ENCODE results near the gene ST6GALNAC2.

The ST6GALNAC2 gene

DNA sequence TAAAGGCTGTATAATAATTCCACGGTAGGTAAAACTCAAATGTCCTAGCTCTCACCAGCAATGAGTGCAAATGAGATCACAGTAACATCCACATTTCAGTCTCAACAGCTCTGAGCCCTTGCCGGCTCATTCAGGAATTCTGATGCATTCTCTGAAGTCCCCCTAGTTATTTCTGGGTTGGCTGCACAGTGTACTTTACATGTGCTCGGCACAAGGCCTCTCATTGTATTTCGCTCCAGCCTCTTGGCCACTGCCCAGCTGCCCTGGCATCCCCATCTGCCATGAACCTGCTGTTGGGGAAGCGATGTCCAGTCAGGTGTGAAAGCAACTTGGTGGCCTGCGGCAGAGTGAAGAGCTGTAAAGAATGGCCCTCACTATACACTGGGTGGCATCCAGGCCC lies 31.5 kb downstream of the ST6GALNAC2 start:
- no peak for DNase-seq (ENCODE audit: low read depth)

GRCh38 chr17:76553178-76553908 lies 32.3 kb downstream of the ST6GALNAC2 start:
- DNase-seq (ENCODE audit: low read depth): no peak

DNA sequence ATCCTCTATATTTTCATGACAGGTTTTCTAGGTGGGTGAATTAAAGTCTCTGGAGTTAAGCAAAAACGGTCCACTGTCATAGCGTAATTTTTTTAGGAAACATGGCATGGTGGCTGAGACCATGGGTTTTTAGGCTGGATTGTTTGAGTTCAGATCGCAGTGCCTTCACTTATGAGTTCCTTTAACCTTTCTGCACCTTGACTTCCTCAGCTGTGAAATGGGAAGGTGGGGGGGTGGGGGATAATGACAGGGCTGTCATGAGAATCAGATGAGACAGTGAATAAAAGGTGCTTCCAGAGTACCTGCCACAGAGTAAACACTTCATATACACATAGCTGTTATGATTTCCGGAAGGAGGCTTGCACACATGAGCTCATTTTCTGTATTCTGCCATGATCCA lies 34.0 kb downstream of the ST6GALNAC2 start:
- no peak for DNase-seq (ENCODE audit: low read depth)

DNA sequence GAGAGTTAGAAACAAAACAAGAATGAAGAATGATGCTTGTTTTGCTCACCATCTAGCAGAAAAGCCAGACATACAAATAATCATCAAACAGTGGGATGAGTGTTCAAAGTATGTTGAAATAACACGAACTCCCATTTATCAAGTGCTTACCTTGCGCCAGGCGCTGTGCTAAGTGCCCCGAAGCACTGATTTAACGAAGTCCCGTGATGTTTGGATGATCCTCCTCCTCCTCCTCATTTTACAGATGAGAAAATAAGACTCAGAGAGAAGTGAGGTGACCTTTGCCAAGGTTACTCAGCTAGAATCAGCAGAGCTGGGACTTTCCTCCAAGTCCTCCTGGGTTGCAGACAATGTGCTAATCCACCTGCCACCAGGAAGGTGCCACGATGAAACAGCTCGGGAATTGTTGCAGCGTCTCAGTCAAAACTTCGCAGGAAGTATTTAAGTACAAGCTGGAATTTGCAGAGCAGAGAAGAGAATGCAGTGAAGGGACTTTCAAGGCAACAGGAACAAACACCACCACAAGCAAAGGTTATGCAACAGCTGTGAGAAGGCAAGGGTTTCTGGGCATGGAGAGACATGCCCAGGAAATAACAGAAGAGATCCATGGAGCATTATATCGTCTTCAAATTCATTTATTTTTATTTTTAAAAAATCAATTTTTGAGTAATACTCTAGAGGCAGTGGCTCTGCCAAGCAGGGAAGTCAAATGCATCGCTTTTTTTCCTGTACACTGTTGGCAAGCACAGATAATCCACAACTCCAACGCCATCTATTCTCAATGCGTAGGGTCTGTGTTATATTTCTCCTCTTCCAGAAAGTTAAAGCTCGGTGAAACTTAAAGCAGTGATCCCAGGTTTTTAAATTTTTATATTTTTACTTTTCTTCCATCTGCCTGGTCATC lies 34.7 kb downstream of the ST6GALNAC2 start:
- DNase-seq (ENCODE audit: low read depth): no peak

GRCh38 chr17:76549539-76549938 lies 36.1 kb downstream of the ST6GALNAC2 start:
- DNase-seq (ENCODE audit: low read depth): no peak

GRCh38 chr17:76549215-76549518 lies 36.5 kb downstream of the ST6GALNAC2 start:
- DNase-seq (ENCODE audit: low read depth): no peak

DNA sequence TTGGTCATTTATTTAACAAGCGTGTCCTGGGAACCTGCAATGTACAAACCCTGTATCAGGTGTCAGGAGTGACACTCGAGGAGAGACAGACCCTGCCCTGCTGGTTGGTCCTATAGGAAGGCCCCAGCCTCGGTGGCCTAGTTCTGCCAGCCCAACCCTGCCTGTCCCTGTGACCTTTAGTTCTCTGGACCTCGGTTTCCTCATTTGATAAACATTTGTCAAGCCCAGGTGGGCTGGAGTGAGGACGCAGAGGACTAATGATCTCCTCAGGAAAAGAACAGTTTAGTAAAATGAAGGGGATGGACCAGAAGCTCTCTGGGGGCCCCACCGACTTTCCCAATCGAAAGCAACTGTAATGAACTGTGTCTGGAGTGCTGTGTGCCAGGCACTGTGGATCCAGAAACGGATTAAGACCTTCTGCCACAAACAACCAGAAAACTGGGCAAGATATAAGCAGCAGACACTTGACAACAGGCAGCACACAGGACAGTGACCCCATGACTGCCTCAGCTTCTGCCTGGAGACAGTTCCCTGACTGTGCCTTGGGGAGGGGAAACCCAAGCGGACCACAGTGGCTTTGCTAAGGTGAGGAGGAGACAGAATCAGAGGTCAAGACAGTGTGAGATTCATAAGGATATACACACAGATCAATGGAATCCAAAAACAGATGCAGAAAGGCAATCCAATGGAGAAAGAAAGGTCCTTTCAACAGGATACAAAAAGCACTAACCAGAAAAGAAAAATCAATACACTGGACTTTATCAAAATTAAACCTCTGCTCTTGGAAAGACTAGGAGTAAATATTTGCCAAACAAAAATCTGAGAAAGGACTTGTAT lies 37.1 kb downstream of the ST6GALNAC2 start:
- no peak for DNase-seq (ENCODE audit: low read depth)

DNA sequence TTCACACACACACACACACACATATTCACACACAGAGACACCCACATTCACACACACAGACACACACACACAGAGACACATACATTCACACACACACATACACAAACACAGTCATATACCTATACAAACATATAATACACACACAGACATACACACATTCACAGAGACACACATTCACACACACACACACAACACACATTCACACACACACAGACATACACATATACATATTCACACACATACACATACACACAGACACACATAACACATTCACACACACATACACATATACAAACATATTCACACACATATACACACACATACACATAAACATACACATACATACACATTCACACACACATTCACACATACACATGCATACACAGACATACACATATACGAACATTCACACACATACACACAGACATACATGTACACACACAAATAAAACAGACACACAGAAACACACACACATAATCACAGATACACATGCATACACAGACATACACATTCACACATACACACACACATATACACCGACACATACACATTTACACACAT lies 37.9 kb downstream of the ST6GALNAC2 start:
- no peak for DNase-seq (ENCODE audit: low read depth)

DNA sequence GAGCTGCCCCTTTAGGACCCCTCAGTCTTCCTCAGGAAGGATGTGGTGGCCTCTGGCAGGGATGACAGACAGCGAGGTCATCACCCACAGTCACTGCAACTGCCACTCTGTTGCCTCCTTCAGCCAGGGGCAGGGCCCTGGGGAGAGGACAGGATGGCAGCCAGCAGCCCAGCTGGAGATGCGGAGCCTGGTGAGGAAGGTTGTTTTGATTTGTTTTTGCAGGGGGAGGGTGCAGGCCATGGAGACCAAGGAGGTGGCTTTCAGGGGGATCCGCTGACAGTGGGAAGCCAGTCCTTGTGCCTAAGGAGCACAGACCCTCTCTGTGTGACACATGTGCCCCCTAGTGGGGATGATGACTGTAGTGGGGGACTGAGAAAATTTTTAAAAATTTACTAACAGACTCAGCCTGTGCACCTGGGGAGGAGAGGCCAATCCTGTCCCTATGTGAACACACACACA lies 38.4 kb downstream of the ST6GALNAC2 start:
- DNase-seq (ENCODE audit: low read depth): no peak

- no peak for DNase-seq (ENCODE audit: low read depth)
These were observed 39.0 kb downstream of the ST6GALNAC2 start for GRCh38 chr17:76546556-76547182.

GRCh38 chr17:76545918-76546555 lies 39.6 kb downstream of the ST6GALNAC2 start:
- no peak for DNase-seq (ENCODE audit: low read depth)

DNA sequence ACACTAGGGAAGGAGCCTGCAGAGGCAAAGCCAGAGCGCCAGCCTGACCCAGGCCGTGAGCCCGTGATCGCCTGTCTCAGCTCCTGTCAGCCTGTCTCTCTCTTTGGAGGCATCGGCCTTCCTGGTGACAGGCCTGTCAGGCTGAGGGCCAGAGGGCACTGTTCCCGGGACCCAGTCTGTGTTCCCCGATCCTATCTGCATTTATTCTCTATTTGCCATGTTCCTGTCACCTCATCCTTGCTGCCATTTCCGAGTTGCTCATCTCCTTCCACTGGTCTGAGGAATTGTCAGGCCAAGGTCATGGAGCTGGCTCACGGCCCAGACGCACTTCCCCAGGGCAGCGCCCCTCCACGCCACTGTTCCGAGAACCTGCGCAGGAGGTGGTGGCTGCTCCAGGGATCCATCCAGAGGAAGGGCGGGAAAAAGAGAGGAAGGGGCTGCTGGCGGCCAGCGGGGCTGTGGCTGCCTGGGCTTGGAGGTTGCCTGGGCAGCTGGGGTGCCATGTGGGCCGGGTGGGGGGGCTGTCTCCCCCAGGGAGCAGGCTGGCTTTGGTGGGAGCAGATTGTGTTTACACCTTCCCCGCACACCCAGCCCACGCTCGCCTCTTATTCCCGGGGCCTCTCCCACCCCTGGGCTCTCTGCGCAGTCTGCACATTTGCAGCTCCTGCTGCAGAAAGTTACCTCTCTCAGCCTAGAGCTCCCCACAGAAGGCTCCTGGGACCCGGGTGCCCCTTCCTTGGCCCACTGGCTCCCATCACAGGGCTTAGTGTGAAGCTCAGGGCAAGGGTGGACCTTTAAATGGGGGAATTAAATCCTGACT lies 40.9 kb downstream of the ST6GALNAC2 start:
- DNase-seq (ENCODE audit: low read depth): no peak

DNA sequence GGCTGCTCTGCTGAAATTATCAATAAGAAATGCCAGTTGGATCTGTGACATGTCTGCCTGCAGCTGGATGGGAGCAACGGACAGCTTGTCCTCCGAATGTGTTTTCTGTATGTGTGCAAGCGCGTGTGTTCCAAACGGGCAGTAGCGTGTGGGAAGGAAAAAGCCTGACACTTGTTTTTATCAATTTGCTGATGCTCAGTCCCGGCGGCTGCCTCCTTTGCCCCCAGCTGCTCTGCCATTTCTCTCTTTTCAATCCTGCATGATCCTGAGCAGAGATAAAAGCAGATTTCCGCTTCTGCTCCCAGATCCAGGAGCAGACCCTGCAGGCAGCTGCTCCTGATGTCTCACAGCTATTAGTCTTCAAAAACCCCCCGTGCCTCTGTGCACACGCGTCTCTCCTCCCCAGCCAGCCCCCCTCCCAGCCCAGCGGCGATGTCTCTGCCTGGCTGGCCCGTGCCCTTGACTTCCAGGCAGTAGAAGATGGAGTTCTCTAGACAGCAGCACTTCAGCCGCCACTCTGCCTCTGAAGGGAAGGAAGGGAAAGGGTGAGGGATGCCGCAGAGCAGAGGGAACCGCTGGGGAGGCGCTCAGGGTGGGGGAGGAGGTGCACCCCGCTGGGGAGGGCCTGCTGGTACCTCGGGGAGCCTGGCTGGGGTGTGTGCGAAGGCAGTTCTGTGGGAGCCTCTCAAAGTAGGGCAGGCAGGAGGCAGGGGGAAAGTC lies 41.7 kb downstream of the ST6GALNAC2 start:
- DNase-seq (ENCODE audit: low read depth): no peak

DNA sequence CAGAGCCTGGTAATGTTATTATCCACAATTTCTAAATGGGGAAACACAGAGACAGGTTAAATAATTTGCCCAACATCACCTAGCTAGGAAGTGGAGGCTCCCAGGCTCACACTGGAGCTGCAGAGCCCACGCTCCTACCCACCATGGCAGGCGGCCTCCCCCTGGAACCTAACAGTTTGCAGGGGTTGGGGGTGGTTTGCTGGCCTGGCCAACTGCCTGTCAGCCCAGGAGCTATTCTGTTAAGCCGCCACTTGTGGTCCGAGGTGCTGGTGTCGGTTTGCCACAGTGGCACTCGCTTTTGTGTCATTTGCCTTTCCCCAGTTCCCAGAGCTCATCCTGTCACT lies 42.2 kb downstream of the ST6GALNAC2 start:
- DNase-seq (ENCODE audit: low read depth): no peak

DNA sequence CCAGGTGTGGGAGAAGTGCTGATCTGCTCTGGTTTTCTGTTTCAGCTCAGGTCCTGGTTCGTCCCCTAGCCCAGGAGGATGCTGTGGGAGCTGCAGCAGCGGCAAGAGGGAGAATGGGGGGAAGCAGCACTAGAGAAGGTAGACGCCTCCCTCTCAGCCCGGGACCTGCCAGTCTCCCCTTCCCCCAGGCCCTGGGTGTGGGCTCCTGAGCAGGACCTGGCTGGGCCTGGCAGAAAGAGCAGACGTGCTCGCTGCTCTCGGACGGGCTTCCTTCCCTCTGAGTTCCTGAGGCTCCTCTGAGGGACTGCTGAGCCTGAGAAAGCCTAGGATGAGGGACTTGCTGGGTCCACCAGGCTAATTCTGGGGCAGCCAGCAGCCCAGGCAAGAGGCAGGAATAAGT lies 42.7 kb downstream of the ST6GALNAC2 start:
- no peak for DNase-seq (ENCODE audit: low read depth)

GRCh38 chr17:76542566-76542971 lies 43.1 kb downstream of the ST6GALNAC2 start:
- no peak for DNase-seq (ENCODE audit: low read depth)

DNA sequence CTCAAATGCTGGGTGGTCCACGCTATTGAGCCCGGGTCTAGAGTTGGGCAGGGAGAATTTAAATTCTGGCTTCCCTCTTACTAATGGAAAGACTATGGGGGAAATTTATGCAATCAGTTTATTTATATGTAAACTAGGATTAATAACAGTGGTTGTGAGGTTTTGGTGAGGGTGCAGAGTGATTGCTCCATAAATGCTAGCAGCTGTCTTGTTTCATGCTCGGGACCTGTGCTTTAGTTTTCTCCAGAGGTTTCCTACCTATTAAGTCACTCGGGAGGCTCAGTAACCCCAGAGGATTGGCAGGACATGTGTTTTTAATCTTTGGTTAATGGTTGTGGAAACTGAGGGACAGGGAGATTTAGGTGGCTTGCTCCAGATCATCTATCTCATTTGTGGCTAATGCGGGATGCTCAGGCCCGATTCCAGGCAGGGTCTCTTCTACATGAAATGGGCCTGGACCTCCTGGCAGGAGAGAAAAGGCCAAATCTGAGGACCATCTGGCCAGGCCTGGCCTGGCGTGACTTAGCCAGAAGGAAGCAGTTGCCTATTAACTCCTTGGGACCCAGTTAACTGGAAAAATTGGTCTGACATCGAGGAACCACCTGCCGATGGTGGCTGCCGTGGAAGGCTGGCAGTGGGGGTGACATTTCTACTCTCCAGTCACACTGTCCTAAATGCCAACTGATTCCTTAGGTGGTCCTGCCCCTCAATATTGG lies 43.8 kb downstream of the ST6GALNAC2 start:
- DNase-seq (ENCODE audit: low read depth): no peak

DNA sequence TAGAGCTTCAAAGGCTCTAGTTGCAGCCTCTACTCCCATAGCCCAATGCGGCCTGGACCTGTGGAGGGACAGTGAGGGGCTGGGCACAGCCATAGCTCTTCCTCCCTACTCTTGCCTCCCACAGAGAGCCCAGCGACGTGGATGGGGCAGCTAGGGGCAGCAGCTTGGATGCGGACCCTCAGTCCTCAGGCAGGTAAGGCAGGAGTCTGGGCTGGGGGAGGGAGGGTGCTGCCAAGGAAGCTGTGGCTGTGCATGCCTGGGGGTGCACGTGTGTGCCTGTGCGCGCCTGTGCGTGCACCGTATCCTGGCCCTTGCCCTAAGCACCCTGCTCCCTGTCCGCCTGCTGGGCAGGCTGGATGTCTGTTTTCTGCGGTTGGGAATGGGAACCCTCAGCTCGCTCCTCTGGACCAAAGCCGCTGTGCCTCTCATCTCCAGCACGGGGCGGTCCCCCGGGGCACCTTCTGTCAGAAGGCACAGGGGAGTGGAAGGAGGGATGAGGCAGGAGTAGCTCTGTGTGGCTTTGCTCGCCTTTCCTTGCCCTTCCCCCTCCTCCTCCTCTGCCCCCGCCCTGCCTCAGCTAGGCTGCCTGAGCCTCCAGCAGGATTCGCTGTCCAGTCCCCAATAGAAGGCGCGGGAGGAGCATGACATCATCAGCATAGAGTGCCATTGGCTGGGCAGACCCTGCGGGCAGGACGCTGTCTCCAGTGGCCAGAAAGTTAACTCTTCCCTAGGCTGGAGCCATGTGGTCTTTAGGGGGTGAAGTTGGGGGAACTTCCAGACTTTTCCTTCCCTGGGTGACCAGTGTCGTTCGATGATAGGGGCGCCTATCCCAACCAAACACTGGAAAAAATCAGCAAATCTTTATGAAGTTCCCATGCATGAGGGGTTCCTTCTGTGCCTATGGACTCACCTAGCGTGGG lies 45.0 kb downstream of the ST6GALNAC2 start:
- DNase-seq (ENCODE audit: low read depth): no peak
